GM13976 (cell line): ENCODE results near the gene ZNF385B.

Source experiments
- DNase-seq: peaks from one replicate; pipeline ENCODE4 v3.0.0; 2012; ENCODE audit warnings: low spot score
- in situ Hi-C: fragments of 300-500 bp; cut with MboI; formaldehyde crosslinking; loops from one replicate; pipeline ENCODE4 v1.12.0; 2022; ENCODE audit warnings: low sequenced_read_pairs, mixed read lengths, inconsistent platforms; ENCODE audit not compliant: unreplicated experiment
- TF ChIP-seq, protein P1 (sequence below): IDR thresholded peaks from 2 replicates; pipeline ENCODE4 v1.5.1; 2012; ENCODE audit warnings: borderline replicate concordance, mild to moderate bottlenecking; ENCODE audit not compliant: insufficient read depth; ENCODE audit errors: extremely low read depth, missing control alignments, control extremely low read depth

Gene ZNF385B

DNA sequence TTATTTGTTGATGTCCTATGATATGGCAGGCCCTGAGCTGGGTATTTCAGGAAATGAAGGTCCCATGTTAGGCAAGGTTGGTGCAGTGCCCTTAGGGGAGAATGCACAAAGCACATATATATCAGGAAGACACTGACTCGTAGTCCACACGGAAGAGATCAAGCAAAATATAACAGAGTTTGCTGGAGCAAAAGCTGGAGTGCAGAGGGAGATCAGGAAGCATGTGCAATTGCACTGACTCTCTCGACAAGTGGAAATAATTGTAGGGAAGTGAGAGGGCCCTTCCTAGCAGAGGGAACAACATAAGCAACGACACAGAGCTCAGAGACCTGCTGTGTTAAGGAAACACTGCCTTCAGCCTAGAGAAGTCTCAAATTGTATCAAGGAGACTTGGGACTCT, 4.2 kb downstream of the ZNF385B start:
- in situ Hi-C loops: no loop called here
- no peak for DNase-seq
- TF ChIP-seq, protein P1, sequence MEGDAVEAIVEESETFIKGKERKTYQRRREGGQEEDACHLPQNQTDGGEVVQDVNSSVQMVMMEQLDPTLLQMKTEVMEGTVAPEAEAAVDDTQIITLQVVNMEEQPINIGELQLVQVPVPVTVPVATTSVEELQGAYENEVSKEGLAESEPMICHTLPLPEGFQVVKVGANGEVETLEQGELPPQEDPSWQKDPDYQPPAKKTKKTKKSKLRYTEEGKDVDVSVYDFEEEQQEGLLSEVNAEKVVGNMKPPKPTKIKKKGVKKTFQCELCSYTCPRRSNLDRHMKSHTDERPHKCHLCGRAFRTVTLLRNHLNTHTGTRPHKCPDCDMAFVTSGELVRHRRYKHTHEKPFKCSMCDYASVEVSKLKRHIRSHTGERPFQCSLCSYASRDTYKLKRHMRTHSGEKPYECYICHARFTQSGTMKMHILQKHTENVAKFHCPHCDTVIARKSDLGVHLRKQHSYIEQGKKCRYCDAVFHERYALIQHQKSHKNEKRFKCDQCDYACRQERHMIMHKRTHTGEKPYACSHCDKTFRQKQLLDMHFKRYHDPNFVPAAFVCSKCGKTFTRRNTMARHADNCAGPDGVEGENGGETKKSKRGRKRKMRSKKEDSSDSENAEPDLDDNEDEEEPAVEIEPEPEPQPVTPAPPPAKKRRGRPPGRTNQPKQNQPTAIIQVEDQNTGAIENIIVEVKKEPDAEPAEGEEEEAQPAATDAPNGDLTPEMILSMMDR: no peak

DNA sequence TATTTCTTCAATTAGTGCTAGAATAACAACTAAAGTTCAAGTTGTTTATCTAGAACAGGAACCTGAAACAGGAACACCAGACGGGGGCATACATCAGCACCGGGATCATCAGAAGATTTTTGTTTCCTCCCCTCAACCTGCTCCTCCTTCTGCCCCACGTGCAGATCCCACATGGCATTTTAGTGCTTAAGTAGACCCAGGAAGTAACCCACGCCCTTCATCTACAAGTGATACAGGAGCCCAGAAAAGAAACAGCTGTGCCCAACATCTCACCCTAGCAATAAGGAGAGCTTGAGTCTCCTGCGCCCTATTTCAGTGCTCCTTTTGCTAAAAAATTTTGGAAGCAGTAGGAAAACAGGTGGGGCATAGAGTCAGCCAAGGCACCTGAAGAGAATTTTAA, 5.2 kb downstream of the ZNF385B start:
- DNase-seq: no peak
- in situ Hi-C loops: no loop called here
- TF ChIP-seq, protein P1: no peak

DNA sequence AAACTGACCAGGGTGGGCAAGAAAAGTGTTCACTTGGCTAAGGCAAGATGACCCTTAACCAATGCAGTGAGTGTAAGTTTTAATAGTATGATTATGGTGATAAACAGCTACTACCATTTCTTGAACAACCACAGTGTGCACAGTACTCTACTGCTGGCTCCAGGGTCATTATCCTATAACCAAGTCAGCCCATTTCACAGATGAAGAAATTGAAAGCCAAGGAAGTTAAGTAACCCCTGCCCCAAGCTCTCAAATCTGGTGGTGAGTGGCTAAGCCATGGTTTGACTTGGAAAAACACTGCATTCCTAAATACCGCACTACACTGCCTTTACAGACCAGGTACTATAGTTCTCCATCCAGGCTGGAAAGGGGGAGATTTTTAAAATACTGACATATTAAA, 5.7 kb downstream of the ZNF385B start:
- in situ Hi-C loops: no loop called here
- TF ChIP-seq, protein P1: no peak

DNA sequence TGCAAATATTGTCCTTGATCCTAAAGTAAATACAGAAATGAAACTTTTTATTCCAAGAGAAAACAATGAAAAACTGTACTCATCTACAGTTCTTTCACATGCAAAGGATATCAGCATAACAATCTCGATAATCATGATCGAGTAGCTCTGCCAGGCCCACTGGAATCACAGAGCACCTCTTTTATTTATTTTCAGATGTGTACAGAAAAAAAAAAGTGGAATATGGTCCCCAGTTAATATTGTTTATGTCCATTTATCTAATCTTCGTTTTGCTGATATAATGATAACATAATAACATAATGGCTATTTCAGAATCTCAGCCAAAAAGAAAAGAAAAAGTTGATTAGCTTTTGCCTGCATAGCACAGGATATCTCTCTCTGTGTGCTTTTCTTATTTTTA, 6.5 kb downstream of the ZNF385B start:
- no peak for DNase-seq
- in situ Hi-C loops: no loop called here
- TF ChIP-seq, protein P1: no peak

More for the DNA sequence above, 5.7 kb downstream of the ZNF385B start:
- DNase-seq: no peak

DNA sequence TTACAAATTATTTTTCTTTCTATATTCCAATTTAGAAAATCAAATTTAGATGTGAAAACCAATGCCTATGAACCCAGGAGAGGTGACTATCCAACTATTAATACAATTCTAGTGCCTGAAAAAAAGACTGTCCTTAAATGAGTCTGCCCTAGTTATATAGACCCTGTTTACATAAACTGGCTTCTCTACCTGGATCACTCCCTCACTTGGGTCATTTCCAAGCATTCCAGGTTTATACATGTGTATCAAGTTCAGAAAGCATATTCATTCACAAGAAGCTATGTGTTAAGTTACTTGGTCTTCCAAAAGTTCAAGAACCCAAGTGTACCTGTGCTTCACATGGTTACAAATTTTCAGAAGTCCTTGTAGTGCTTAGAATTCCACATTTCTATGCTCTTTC, 8.3 kb downstream of the ZNF385B start:
- in situ Hi-C loops: no loop called here
- TF ChIP-seq, protein P1: no peak
- no peak for DNase-seq

DNA sequence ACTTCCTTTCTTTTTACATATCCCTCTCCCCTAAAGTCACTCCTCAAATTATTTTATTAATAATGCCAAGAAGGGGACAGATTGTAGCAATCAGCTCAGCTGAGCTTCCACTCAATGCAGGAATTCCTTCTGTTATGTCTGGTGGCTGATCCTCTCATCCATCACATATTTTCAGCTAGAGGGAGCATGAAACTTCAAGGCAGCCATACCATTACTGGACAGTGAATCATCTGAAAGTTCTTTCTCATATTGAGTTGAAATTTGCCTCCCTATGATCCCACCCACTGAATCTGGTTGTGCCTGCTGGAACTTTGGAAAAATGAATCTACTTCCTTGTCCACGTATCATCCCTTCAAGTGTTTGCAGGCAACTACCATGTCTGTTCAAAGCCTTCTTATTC, 11.2 kb downstream of the ZNF385B start:
- DNase-seq: no peak
- TF ChIP-seq, protein P1: no peak
- in situ Hi-C loops: no loop called here

DNA sequence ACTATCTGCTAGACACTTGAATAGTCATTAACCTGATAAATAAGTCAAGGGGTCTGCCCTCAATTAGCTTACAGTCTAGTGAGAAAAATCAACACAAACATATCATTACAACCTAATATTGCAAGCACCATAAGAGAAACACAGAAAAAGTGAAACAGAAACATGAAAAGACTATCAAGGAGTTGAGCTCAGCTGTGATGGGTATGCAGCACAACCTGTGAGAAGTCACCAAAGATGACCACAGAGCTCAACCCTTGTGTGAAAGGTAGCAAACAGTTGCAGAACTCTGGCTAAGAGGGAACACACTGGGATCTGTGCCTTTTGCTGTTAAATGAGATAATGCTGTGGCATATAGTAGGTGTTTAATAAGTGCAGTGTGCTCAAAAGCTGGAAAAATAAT, 11.7 kb downstream of the ZNF385B start:
- TF ChIP-seq, protein P1: no peak
- in situ Hi-C loops: no loop called here
- no peak for DNase-seq
